ENCODE results near the gene ACTRT2.

- TF ChIP-seq CTCF (IDR thresholded peaks at IDR 0.05) (no peak), POLR2A (IDR thresholded peaks at IDR 0.05) (no peak)
Measured at GRCh38 chr1:3067671-3068563, 46.6 kb downstream of the ACTRT2 start.
